Natural killer cell (primary cell): ENCODE results near the gene GRIN1. TPM values are rescaled to one million over a fixed set of nuclear protein-coding genes. Genes with fewer than 3 reads are reported as not detected.
A peak's percentile ranks its signal among the peaks of the same experiment; 100 is the strongest.

ENCODE experiments used
- ATAC-seq, 3 donors: fragments of 150-1000 bp in 2 of 3; fragments of 200-7000 bp in 1 of 3; cut with Tn5 transposase; 1 replicate in 1 of 3; 2 replicates in 2 of 3; pipeline ENCODE4 v1.10.0; 2021; ENCODE audit warnings: mild to moderate bottlenecking in 2 of 3, moderate library complexity in 2 of 3
- DNase-seq, 2 donors: peaks; one replicate each; pipeline versions ENCODE4 v3.0.0 to v3.0.0-alpha.2; 2013 to 2021; ENCODE audit warnings: mixed read lengths in 1 of 2
- H3K27ac ChIP-seq: one replicate; pipeline ENCODE4 v1.5.1; 2013; ENCODE audit warnings: mild to moderate bottlenecking, low read length
- H3K27me3 ChIP-seq: one replicate; pipeline ENCODE4 v1.6.1; 2013; ENCODE audit warnings: low read length; ENCODE audit not compliant: control insufficient read depth, insufficient read depth
- H3K36me3 ChIP-seq: one replicate; pipeline ENCODE4 v1.6.1; 2013; ENCODE audit warnings: low read length; ENCODE audit not compliant: control insufficient read depth, insufficient read depth
- H3K4me1 ChIP-seq: one replicate; pipeline ENCODE4 v1.6.1; 2013; ENCODE audit warnings: low read length; ENCODE audit not compliant: control insufficient read depth, insufficient read depth
- H3K4me3 ChIP-seq: one replicate; pipeline ENCODE4 v1.5.1; 2013; ENCODE audit warnings: low read length
- H3K9me3 ChIP-seq: one replicate; pipeline ENCODE4 v1.6.1; 2013; ENCODE audit warnings: low read length; ENCODE audit not compliant: control insufficient read depth, insufficient read depth
- H3K27ac Mint-ChIP-seq, 2 donors: one replicate each; pipeline ENCODE4 v1.8.0; 2022; ENCODE audit warnings: mild to moderate bottlenecking in 2 of 2, mixed read lengths in 2 of 2, moderate library complexity in 1 of 2
- H3K27me3 Mint-ChIP-seq, 2 donors: one replicate each; pipeline ENCODE4 v1.8.0; 2022; ENCODE audit warnings: low read depth in 2 of 2, mixed read lengths in 2 of 2
- H3K36me3 Mint-ChIP-seq: one replicate; pipeline ENCODE4 v1.8.0; 2022; ENCODE audit warnings: mixed read lengths
- H3K4me1 Mint-ChIP-seq, 2 donors: one replicate each; pipeline ENCODE4 v1.8.0; 2022; ENCODE audit warnings: mixed read lengths in 2 of 2
- H3K4me3 Mint-ChIP-seq: one replicate; pipeline ENCODE4 v1.8.0; 2022; ENCODE audit warnings: mild to moderate bottlenecking, moderate library complexity, mixed read lengths
- H3K9me3 Mint-ChIP-seq, 2 donors: one replicate each; pipeline ENCODE4 v1.8.0; 2022; ENCODE audit warnings: mixed read lengths in 2 of 2
- WGBS: methylation state at CpG from one replicate; pipeline ENCODE4 v1.1.7; 2013; ENCODE audit warnings: missing lambda C conversion rate; ENCODE audit not compliant: insufficient coverage; 5-methylcytosine and 5-hydroxymethylcytosine counted together
- intact Hi-C: fragments of 100-400 bp; cut with micrococcal nuclease; formaldehyde crosslinking; loops from one replicate; pipeline ENCODE4 v1.14.2; 2022
- total RNA-seq, 4 donors: library from RNA; stranded (reverse); fragments of 120-200 nt in 1 of 4; gene quantifications; one replicate each; pipeline versions ENCODE4 v1.2.3 to v1.2.4, GENCODE V29; 2013 to 2022
- TF ChIP-seq, protein P1 (sequence below): fragments of 200-600 bp; IDR thresholded peaks from one replicate; pipeline ENCODE4 v1.8.0; 2022; ENCODE audit warnings: antibody characterized with exemption

GRIN1 gene
- total RNA-seq, 3 donors from 2014 or later (not counting 1 experiment from before 2014, with no cell fraction given), result not detected

DNA sequence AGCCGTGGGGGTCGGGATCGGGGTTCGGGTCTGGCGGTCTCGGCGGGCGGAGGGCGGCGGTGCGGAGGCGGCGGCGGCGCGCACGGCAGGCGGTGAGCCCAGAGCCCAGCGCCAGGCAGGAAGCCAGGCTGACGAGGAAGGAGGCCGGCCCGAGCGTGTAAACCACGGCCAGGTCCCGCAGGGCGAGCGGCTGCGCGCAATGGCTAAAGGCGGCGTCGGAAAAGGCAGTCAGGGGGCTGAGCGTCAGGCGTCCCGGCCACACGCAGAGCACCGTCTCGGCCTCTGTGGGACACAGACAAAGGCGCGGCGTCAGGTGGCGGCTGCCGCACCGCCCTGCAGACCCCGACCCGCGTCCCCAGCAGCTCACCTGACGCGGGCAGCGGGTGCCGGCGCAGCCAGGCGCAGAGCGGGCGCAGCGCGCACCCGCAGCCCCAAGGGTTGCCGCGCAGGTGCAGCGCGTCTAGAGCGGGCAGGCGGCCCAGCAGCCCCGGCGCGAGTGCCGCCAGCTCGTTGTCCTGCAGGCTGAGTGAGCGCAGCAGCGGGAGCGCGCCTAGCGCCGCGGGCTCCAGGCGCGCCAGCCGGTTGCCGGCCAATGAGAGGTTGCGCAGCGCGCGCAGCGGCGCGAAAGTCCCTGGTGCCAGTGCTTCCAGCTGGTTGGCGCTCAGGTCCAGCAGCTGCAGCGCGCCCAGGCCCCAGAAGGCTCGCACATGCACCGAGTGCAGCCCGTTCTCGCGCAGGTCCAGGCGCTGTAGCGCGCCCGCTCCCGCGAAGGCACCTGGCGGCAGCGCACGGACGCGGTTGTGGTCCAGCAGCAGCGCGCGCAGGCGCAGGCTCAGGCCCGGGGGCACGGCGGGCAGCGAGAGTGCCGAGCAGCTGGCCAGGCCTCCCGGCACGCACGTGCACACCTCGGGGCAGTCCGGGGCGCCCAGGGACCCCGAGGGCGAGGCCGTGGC is 30.2 kb downstream of the GRIN1 start:
- no peak overlapping the region for H3K4me3 ChIP-seq
- H3K4me1 ChIP-seq, result no peaks in the 10 kb centered on the region
- ATAC-seq (peak in 2 of 3 donors; percentile 46), DNase-seq (peak in 1 of 2 donors; percentile 40)
- no peaks in the 10 kb centered on the region for H3K36me3 Mint-ChIP-seq
- H3K27ac Mint-ChIP-seq, result no peak overlapping the region
- H3K27ac ChIP-seq, result no peak overlapping the region
- H3K27me3 Mint-ChIP-seq, result peaks cover 7 to 31% of the 10 kb centered on the region in 2 donors
- WGBS, result under 1% methylated on average over 124 of the region's 124 CpGs
- peaks cover 41% of the 10 kb centered on the region for H3K27me3 ChIP-seq
- H3K9me3 Mint-ChIP-seq, result no peaks in the 10 kb centered on the region
- H3K4me1 Mint-ChIP-seq, result no peaks in the 10 kb centered on the region
- TF ChIP-seq, protein P1, sequence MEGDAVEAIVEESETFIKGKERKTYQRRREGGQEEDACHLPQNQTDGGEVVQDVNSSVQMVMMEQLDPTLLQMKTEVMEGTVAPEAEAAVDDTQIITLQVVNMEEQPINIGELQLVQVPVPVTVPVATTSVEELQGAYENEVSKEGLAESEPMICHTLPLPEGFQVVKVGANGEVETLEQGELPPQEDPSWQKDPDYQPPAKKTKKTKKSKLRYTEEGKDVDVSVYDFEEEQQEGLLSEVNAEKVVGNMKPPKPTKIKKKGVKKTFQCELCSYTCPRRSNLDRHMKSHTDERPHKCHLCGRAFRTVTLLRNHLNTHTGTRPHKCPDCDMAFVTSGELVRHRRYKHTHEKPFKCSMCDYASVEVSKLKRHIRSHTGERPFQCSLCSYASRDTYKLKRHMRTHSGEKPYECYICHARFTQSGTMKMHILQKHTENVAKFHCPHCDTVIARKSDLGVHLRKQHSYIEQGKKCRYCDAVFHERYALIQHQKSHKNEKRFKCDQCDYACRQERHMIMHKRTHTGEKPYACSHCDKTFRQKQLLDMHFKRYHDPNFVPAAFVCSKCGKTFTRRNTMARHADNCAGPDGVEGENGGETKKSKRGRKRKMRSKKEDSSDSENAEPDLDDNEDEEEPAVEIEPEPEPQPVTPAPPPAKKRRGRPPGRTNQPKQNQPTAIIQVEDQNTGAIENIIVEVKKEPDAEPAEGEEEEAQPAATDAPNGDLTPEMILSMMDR, result no peak
- H3K4me3 Mint-ChIP-seq, result peak overlapping the region; percentile 40
- intact Hi-C loops, result no loop called here
- no peaks in the 10 kb centered on the region for H3K36me3 ChIP-seq
- H3K9me3 ChIP-seq, result no peaks in the 10 kb centered on the region

DNA sequence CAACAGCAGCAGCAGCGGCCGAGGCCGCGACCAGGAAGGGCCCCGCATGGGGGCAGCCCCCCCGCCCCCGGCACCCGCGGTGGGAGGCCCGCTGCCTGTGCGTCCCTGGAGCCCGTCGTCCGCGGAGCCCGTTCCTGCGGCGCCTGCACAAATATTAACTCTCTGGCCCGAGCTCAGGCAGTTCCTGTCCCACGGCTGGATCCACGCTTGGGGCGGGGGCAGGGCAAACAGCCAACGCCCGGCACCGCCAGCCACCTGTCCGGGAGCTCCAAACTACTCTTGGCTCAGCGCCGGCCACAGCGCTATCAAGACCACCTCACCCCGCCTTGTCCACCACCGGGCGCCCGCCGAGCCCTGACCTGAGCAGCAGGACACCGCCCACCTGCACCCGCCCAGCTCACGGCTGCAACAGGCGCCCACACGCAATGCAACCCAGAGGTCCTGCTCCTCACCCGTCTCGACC is 31.0 kb downstream of the GRIN1 start, which contains the start of gene LRRC26:
Gene LRRC26 (minus strand): TSS at position 156 of the 463 bp plus-strand sequence. CDS start 108 bp downstream, at position 48.
- Histone ChIP-seq H3K4me1 (peaks cover 4% of the 10 kb centered on the region), H3K36me3 (no peaks in the 10 kb centered on the region), H3K4me3 (no peak within 1 kb of the TSS), H3K27ac (no peak within 1 kb of the TSS), H3K9me3 (no peaks in the 10 kb centered on the region), H3K27me3 (peaks cover 37% of the 10 kb centered on the region)
- TF ChIP-seq, protein P1, result no peak
- DNase-seq (no peak), ATAC-seq (no peak)
- no peaks in the 10 kb centered on the region for H3K9me3 Mint-ChIP-seq
- no peak within 1 kb of the TSS for H3K27ac Mint-ChIP-seq
- H3K36me3 Mint-ChIP-seq, result no peaks in the 10 kb centered on the region
- 18% methylated on average over 41 of the region's 41 CpGs for WGBS
- intact Hi-C loops, result no loop called here
- H3K4me3 Mint-ChIP-seq, result peak within 1 kb of the TSS; percentile 40
- H3K27me3 Mint-ChIP-seq, result peaks cover under 1 to 24% of the 10 kb centered on the region in 2 donors
- H3K4me1 Mint-ChIP-seq, result no peaks in the 10 kb centered on the region

DNA sequence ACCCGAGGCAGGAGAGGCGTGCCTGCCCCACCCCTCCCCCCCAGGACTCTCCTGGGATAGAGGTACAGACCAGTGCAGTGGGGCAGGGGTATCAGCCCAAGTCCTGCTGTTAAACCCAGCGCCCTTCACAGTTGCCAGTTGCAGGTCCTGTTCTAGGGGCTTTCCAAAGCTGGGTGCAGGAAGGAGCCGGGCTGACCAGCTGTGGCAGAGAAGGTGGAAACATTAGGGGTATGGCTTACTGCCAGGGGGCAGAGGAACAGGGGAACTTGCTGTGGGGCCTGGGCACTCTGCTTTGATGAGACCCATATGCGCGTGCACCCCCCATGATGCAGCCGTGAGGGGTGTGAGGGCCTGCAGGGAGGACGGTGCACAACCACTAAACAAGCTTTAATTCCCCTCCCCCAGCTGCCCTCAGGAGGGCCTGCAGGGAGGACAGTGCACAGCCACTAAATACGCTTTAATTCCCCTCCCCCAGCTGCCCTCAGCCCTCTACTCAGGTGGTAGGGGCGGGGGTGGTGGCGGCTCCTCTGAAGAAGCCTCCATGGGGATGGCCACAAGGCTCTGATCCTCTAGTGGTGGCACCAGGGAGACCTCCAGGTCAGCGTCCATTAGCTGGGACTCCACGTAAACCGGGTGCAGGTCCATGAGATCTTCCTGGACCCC is 31.7 kb downstream of the GRIN1 start:
- Mint-ChIP-seq H3K9me3 (no peaks in the 10 kb centered on the region), H3K27ac (no peak overlapping the region), H3K36me3 (no peaks in the 10 kb centered on the region), H3K4me3 (no peak overlapping the region), H3K4me1 (no peaks in the 10 kb centered on the region), H3K27me3 (peaks cover 0 to 18% of the 10 kb centered on the region in 2 donors)
- ATAC-seq (no peak), DNase-seq (no peak)
- no peak overlapping the region for H3K4me3 ChIP-seq
- intact Hi-C loops, result no loop called here
- no peaks in the 10 kb centered on the region for H3K9me3 ChIP-seq
- 56% methylated on average over 13 of the region's 14 CpGs for WGBS
- H3K36me3 ChIP-seq, result no peaks in the 10 kb centered on the region
- H3K27ac ChIP-seq, result no peak overlapping the region
- H3K4me1 ChIP-seq, result peaks cover 4% of the 10 kb centered on the region
- peaks cover 35% of the 10 kb centered on the region for H3K27me3 ChIP-seq
- TF ChIP-seq, protein P1, result no peak
